VCaP (cell line): ENCODE data around the gene ZNF341.

ENCODE experiments used
- H3K27ac ChIP-seq: fragments of 450-650 bp; 2 replicates; pipeline ENCODE4 v1.5.1; 2017
- CTCF ChIP-seq: fragments of 450-650 bp; conservative IDR thresholded peaks from 2 replicates; pipeline ENCODE4 v1.5.1; 2017; ENCODE audit warnings: mild to moderate bottlenecking, moderate library complexity

ZNF341 gene

GRCh38 chr20:33808388-33808787 is 76.6 kb downstream of the ZNF341 start:
- TF ChIP-seq CTCF, result no peak

GRCh38 chr20:33810259-33810658 is 78.5 kb downstream of the ZNF341 start:
- H3K27ac ChIP-seq, result no peak overlapping the region; the same call in 1 of the 2 replicates
- TF ChIP-seq CTCF, result no peak

More at GRCh38 chr20:33808388-33808787, 76.6 kb downstream of the ZNF341 start:
- no peak overlapping the region for H3K27ac ChIP-seq

- no peak for TF ChIP-seq CTCF
- H3K27ac ChIP-seq, result peak within 1 kb of the TSS; percentile 94
These were observed 79.3 kb downstream of the ZNF341 start, which contains the start of gene CHMP4B for GRCh38 chr20:33810885-33811775. Gene CHMP4B, plus strand, starts transcription at chr20:33811348. Its CDS starts 121 bp downstream, at chr20:33811469.

- no peak for TF ChIP-seq CTCF
- peak overlapping the region; percentile 94 for H3K27ac ChIP-seq
These were observed 80.0 kb downstream of the ZNF341 start for GRCh38 chr20:33811776-33812151.

- H3K27ac ChIP-seq, result peak overlapping the region; percentile 94
- TF ChIP-seq CTCF, result no peak
These were observed 80.5 kb downstream of the ZNF341 start for GRCh38 chr20:33812152-33812849.

GRCh38 chr20:33812908-33813462 is 81.2 kb downstream of the ZNF341 start:
- H3K27ac ChIP-seq, result peak overlapping the region; percentile 94
- TF ChIP-seq CTCF, result no peak

- H3K27ac ChIP-seq, result no peak overlapping the region
- no peak for TF ChIP-seq CTCF
These were observed 82.5 kb downstream of the ZNF341 start for GRCh38 chr20:33814238-33814712.
